B cell (primary cell): ENCODE results near the gene UGT2B15. TPM values are rescaled to one million over a fixed set of nuclear protein-coding genes. Genes with fewer than 3 reads are reported as not detected.

Experiments used
- ATAC-seq: fragments of 200-7000 bp; cut with Tn5 transposase; one replicate; pipeline ENCODE4 v1.10.0; 2021; ENCODE audit warnings: low read depth, mild to moderate bottlenecking, moderate number of reproducible peaks, moderate library complexity
- CTCF ChIA-PET: fragments of 350-600 bp; sonication (Branson Sonifier 250); formaldehyde crosslinking; loops from one replicate; lab custom pipeline; 2021; ENCODE audit warnings: antibody characterized with exemption, inconsistent platforms; lab: Charles Lee
- POLR2A ChIA-PET: fragments of 350-600 bp; sonication (Branson Sonifier 250); formaldehyde crosslinking; loops from one replicate; lab custom pipeline; 2021; ENCODE audit warnings: antibody characterized with exemption; lab: Charles Lee
- DNase-seq: peaks from one replicate; pipeline ENCODE4 v3.0.0; 2013
- H2AFZ ChIP-seq: 2 replicates; pipeline ENCODE4 v1.6.1; 2012; ENCODE audit warnings: mild to moderate bottlenecking, low read depth, low read length; ENCODE audit not compliant: insufficient read depth, poor library complexity, severe bottlenecking
- H3K27ac ChIP-seq, 2 donors: 1 replicate in 1 of 2; 2 replicates in 1 of 2; pipeline ENCODE4 v1.5.1; 2012 to 2013; ENCODE audit warnings: low read length in 2 of 2, mild to moderate bottlenecking in 2 of 2, moderate library complexity in 1 of 2
- H3K27me3 ChIP-seq, 4 experiments: fragments of 200-600 bp in 1 of 4; sonication (generic) in 1 of 4; replicated peaks in 1 of 4; 1 replicate in 2 of 4; 2 replicates in 2 of 4; pipeline versions ENCODE4 v1.6.1 to v1.7.0; 2013 to 2016; ENCODE audit warnings: low read length in 3 of 4, mild to moderate bottlenecking in 2 of 4, mixed read lengths in 1 of 4, moderate library complexity in 1 of 4; ENCODE audit not compliant: insufficient read depth in 4 of 4, control insufficient read depth in 3 of 4; ENCODE audit errors: control extremely low read depth in 1 of 4
- H3K36me3 ChIP-seq, 2 experiments: replicated peaks in 1 of 2; 1 replicate in 1 of 2; 2 replicates in 1 of 2; pipeline versions ENCODE4 v1.6.1 to v1.7.1; 2013; ENCODE audit warnings: low read length in 1 of 2; ENCODE audit not compliant: insufficient read depth in 2 of 2, control insufficient read depth in 1 of 2; ENCODE audit errors: control extremely low read depth in 1 of 2, extremely low read depth in 1 of 2
- H3K4me1 ChIP-seq, 2 donors: fragments of 200-600 bp in 1 of 2; sonication (generic) in 1 of 2; 1 replicate in 1 of 2; 2 replicates in 1 of 2; pipeline versions ENCODE4 v1.5.1 to v1.6.1; 2013 to 2017; ENCODE audit warnings: low read length in 2 of 2; ENCODE audit not compliant: control insufficient read depth in 2 of 2, insufficient read depth in 2 of 2
- H3K4me2 ChIP-seq: replicated peaks from 2 replicates; pipeline ENCODE3; 2012; ENCODE audit warnings: mild to moderate bottlenecking, low read depth, low read length; ENCODE audit not compliant: poor library complexity, severe bottlenecking
- H3K4me3 ChIP-seq, 5 experiments: fragments of 200-600 bp in 1 of 5; sonication (generic) in 1 of 5; 1 replicate in 3 of 5; 2 replicates in 2 of 5; pipeline versions ENCODE4 v1.5.1 to v1.7.0; 2011 to 2016; ENCODE audit warnings: low read length in 4 of 5, mild to moderate bottlenecking in 4 of 5, low read depth in 2 of 5, control low read depth in 1 of 5, moderate library complexity in 1 of 5; ENCODE audit not compliant: insufficient read depth in 1 of 5; ENCODE audit errors: control extremely low read depth in 1 of 5, extremely low read depth in 1 of 5
- H3K79me2 ChIP-seq: fragments of 200-600 bp; sonication (generic); one replicate; pipeline ENCODE4 v1.6.0; 2016; ENCODE audit warnings: low read length; ENCODE audit not compliant: control insufficient read depth, insufficient read depth
- H3K9ac ChIP-seq: fragments of 200-600 bp; sonication (generic); 2 replicates; pipeline ENCODE4 v1.6.1; 2017; ENCODE audit warnings: mild to moderate bottlenecking, low read length, moderate library complexity
- H3K9me3 ChIP-seq, 3 donors: one replicate each; pipeline versions ENCODE4 v1.6.1 to v1.7.1; 2013; ENCODE audit warnings: low read length in 2 of 3; ENCODE audit not compliant: control insufficient read depth in 2 of 3, insufficient read depth in 1 of 3; ENCODE audit errors: control extremely low read depth in 1 of 3
- H4K20me1 ChIP-seq: 2 replicates; pipeline ENCODE4 v1.6.0; 2012; ENCODE audit warnings: mild to moderate bottlenecking, low read length; ENCODE audit not compliant: insufficient read depth, control insufficient read depth, poor library complexity, severe bottlenecking
- H3K27ac Mint-ChIP-seq: one replicate; pipeline ENCODE4 v1.8.0; 2021; ENCODE audit warnings: mixed read lengths
- H3K27me3 Mint-ChIP-seq: one replicate; pipeline ENCODE4 v1.8.0; 2021; ENCODE audit warnings: mixed read lengths
- H3K4me1 Mint-ChIP-seq: one replicate; pipeline ENCODE4 v1.8.0; 2021; ENCODE audit warnings: mixed read lengths
- H3K4me3 Mint-ChIP-seq: one replicate; pipeline ENCODE4 v1.8.0; 2021; ENCODE audit warnings: mixed read lengths
- H3K9me3 Mint-ChIP-seq: one replicate; pipeline ENCODE4 v1.8.0; 2022; ENCODE audit warnings: mixed read lengths; ENCODE audit not compliant: insufficient read depth
- EZH2 ChIP-seq: IDR thresholded peaks from 2 replicates; pipeline ENCODE4 v1.6.1; 2012; ENCODE audit warnings: borderline replicate concordance, low read depth, mild to moderate bottlenecking, moderate library complexity, low read length; ENCODE audit not compliant: insufficient read depth, poor library complexity, severe bottlenecking
- WGBS: methylation state at CpG from one replicate; pipeline ENCODE4 v1.1.5; 2013; ENCODE audit warnings: missing lambda C conversion rate; ENCODE audit not compliant: insufficient coverage; 5-methylcytosine and 5-hydroxymethylcytosine counted together
- intact Hi-C: fragments of 100-400 bp; cut with micrococcal nuclease; formaldehyde crosslinking; loops from one replicate; pipeline ENCODE4 v1.10.0; 2022
- polyA plus RNA-seq: library from polyadenylated mRNA; depleted of rRNA; stranded (reverse); fragments of >200 nt; gene quantifications from 2 replicates; pipeline ENCODE4 v1.2.3, GENCODE V29; 2012
- total RNA-seq, 2 donors: library from RNA; stranded (reverse); fragments of 120-200 nt in 1 of 2; gene quantifications; 1 replicate in 1 of 2; 2 replicates in 1 of 2; pipeline versions ENCODE4 v1.2.3 to v1.2.4, GENCODE V29; 2013 to 2022
- TF ChIP-seq, protein P1 (sequence below): fragments of 200-600 bp; IDR thresholded peaks from one replicate; pipeline ENCODE4 v1.8.0; 2022; ENCODE audit warnings: antibody characterized with exemption, mild to moderate bottlenecking

Gene UGT2B15
- total and polyA plus RNA-seq, 2 donors (not counting 1 experiment from before 2014, with no cell fraction given): not detected

DNA sequence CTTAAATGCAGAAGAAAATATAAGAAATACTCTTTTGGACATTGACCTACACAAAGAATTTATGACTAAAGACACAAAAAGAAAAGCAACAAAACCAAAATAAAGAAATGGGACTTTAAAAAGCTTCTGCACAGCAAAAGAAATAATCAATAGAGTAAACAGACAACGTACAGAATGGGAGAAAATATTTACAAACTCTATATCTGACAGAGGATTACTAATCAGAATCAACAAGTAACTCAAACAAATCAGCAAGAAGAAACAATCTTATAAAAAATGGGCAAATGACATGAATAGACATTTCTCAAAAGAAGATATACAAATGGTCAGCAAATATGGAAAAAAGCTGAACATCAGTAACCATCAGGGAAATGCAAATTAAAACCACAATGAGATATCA, 56.7 kb downstream of the UGT2B15 start:
- no peak overlapping the region for H3K27ac Mint-ChIP-seq
- H4K20me1 ChIP-seq: no peaks in the 10 kb centered on the region
- no peaks in the 10 kb centered on the region for H3K4me1 Mint-ChIP-seq
- no peaks in the 10 kb centered on the region for H3K9me3 ChIP-seq
- ChIA-PET POLR2A (no interaction called here), CTCF (no interaction called here)
- ATAC-seq (no peak), DNase-seq (no peak)
- no CpG with 5 or more reads among the region's 1 CpG for WGBS
- H3K4me2 ChIP-seq: no peak overlapping the region
- no peak for TF ChIP-seq EZH2
- TF ChIP-seq, protein P1, sequence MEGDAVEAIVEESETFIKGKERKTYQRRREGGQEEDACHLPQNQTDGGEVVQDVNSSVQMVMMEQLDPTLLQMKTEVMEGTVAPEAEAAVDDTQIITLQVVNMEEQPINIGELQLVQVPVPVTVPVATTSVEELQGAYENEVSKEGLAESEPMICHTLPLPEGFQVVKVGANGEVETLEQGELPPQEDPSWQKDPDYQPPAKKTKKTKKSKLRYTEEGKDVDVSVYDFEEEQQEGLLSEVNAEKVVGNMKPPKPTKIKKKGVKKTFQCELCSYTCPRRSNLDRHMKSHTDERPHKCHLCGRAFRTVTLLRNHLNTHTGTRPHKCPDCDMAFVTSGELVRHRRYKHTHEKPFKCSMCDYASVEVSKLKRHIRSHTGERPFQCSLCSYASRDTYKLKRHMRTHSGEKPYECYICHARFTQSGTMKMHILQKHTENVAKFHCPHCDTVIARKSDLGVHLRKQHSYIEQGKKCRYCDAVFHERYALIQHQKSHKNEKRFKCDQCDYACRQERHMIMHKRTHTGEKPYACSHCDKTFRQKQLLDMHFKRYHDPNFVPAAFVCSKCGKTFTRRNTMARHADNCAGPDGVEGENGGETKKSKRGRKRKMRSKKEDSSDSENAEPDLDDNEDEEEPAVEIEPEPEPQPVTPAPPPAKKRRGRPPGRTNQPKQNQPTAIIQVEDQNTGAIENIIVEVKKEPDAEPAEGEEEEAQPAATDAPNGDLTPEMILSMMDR: no peak
- intact Hi-C loops: no loop called here
- H3K79me2 ChIP-seq: no peaks in the 10 kb centered on the region
- H3K4me3 ChIP-seq: no peak overlapping the region
- no peaks in the 10 kb centered on the region for H3K27me3 ChIP-seq
- no peak overlapping the region for H3K27ac ChIP-seq
- H3K4me3 Mint-ChIP-seq: no peak overlapping the region
- no peaks in the 10 kb centered on the region for H3K9me3 Mint-ChIP-seq
- no peaks in the 10 kb centered on the region for H3K36me3 ChIP-seq
- H2AFZ ChIP-seq: no peak overlapping the region
- no peaks in the 10 kb centered on the region for H3K4me1 ChIP-seq
- peaks cover 3% of the 10 kb centered on the region for H3K27me3 Mint-ChIP-seq
- H3K9ac ChIP-seq: no peak overlapping the region

DNA sequence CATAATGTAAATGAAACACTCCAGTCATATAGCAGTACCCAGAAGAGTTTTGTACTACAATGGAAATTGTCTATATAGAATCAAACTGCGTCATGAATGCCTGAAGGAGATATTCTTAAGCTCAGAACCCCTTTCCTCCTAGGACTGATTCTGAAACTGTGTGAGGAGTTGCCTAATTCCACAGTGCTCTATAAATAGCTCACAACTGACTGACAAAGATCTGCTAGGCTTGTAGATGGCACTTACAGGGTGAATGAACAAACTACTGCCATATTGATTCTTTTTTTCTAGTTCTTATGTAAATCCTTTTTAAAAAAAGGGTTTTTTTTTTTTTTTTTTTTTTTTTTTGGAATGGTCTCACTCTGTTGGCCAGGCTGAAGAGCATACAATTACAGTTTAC, 64.2 kb downstream of the UGT2B15 start:
- Histone ChIP-seq H3K9me3 (peaks cover 0 to 6% (median 0%) of the 10 kb centered on the region in 3 donors), H3K27me3 (no peaks in the 10 kb centered on the region), H3K4me3 (no peak overlapping the region), H2AFZ (no peak overlapping the region), H3K79me2 (no peaks in the 10 kb centered on the region), H3K4me2 (no peak overlapping the region), H3K9ac (no peak overlapping the region), H3K36me3 (no peaks in the 10 kb centered on the region), H3K4me1 (no peaks in the 10 kb centered on the region), H3K27ac (no peak overlapping the region), H4K20me1 (no peaks in the 10 kb centered on the region)
- no peaks in the 10 kb centered on the region for H3K4me1 Mint-ChIP-seq
- DNase-seq (no peak), ATAC-seq (no peak)
- H3K27me3 Mint-ChIP-seq: peaks cover 3% of the 10 kb centered on the region
- H3K9me3 Mint-ChIP-seq: no peaks in the 10 kb centered on the region
- no peak overlapping the region for H3K27ac Mint-ChIP-seq
- no CpG with 5 or more reads among the region's 1 CpG for WGBS
- CTCF ChIA-PET: no interaction called here
- no peak overlapping the region for H3K4me3 Mint-ChIP-seq
- TF ChIP-seq EZH2: no peak
- TF ChIP-seq, protein P1: no peak
- intact Hi-C loops: no loop called here
- POLR2A ChIA-PET: no interaction called here
